ENCODE results near the gene C20orf173. TPM values are rescaled to one million over a fixed set of nuclear protein-coding genes. Genes with fewer than 3 reads are reported as not detected.

The C20orf173 gene
- total and polyA plus RNA-seq, 5 donors from 2014 or later, result not detected

DNA sequence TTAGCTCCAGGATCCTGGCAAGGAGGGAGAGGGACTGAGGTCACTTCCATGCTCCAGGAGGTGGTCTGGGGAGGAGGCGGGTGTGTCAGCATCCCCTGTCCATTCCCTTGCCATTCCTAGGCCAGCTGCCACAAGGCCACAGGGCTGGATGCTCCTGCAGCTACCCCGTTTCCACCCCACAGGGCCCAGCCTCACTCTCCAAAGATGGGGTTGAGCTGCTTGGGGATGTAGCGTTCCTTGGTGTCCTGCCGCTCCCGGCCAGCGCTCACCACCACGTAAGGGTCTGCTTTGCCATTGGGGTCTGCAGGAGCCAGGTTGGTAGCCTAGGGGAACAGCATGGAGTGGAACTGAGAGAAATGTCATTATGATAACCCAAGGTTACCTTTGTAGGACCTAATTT lies 35.5 kb upstream of the C20orf173 start:
- no peaks in the 10 kb centered on the region for H3K27me3 ChIP-seq (ENCODE audit: control insufficient read depth, insufficient read depth, low read length)
- H3K27ac ChIP-seq (ENCODE audit: insufficient read depth, low read length, poor library complexity, severe bottlenecking), result no peak overlapping the region
- Mint-ChIP-seq H3K36me3 (no peaks in the 10 kb centered on the region), H3K27ac (no peak overlapping the region), H3K9me3 (no peaks in the 10 kb centered on the region), H3K27me3 (peaks cover 9% of the 10 kb centered on the region), H3K4me1 (no peaks in the 10 kb centered on the region), H3K4me3 (no peak overlapping the region)
- H3K9me3 ChIP-seq (ENCODE audit: control insufficient read depth in 2 of 2, low read length in 2 of 2), result no peaks in the 10 kb centered on the region
- DNase-seq, result no peak
- no peaks in the 10 kb centered on the region for H3K4me1 ChIP-seq (ENCODE audit: control insufficient read depth, insufficient read depth, low read length, poor library complexity, severe bottlenecking)
- H3K4me3 ChIP-seq (ENCODE audit: low read depth, low read length), result no peak overlapping the region
- ATAC-seq (ENCODE audit: low read depth in 2 of 2), result no peak
- H3K36me3 ChIP-seq (ENCODE audit: control insufficient read depth, insufficient read depth, low read length), result no peaks in the 10 kb centered on the region

DNA sequence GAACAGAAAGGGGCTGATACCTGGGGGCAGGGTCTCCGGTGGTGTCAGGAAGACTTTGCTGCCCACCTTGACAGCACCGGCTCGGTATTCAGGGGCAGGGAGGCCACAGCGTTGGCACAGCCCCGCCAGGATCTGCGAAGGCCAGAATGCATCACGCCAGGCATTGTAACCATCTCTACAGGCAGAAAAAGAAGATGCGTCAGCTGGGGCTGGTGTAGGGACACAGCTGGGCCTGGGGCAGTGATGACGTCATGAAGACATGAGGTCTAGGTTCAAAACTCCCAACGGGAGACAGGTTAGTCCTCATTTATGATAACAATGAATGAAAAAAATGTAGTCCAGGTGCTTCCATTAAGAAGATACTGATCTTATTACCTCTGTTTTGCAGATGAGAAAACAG lies 34.4 kb upstream of the C20orf173 start:
- H3K27ac Mint-ChIP-seq, result no peak overlapping the region
- ATAC-seq (ENCODE audit: low read depth in 2 of 2) (no peak), DNase-seq (no peak)
- H3K9me3 ChIP-seq (ENCODE audit: control insufficient read depth in 2 of 2, low read length in 2 of 2), result no peaks in the 10 kb centered on the region
- no peaks in the 10 kb centered on the region for H3K27me3 ChIP-seq (ENCODE audit: control insufficient read depth, insufficient read depth, low read length)
- no peaks in the 10 kb centered on the region for H3K4me1 Mint-ChIP-seq
- no peak overlapping the region for H3K4me3 Mint-ChIP-seq
- no peaks in the 10 kb centered on the region for H3K9me3 Mint-ChIP-seq
- H3K36me3 ChIP-seq (ENCODE audit: control insufficient read depth, insufficient read depth, low read length), result no peaks in the 10 kb centered on the region
- peaks cover 9% of the 10 kb centered on the region for H3K27me3 Mint-ChIP-seq
- no peak overlapping the region for H3K27ac ChIP-seq (ENCODE audit: insufficient read depth, low read length, poor library complexity, severe bottlenecking)
- H3K4me1 ChIP-seq (ENCODE audit: control insufficient read depth, insufficient read depth, low read length, poor library complexity, severe bottlenecking), result no peaks in the 10 kb centered on the region
- no peak overlapping the region for H3K4me3 ChIP-seq (ENCODE audit: low read depth, low read length)
- no peaks in the 10 kb centered on the region for H3K36me3 Mint-ChIP-seq

DNA sequence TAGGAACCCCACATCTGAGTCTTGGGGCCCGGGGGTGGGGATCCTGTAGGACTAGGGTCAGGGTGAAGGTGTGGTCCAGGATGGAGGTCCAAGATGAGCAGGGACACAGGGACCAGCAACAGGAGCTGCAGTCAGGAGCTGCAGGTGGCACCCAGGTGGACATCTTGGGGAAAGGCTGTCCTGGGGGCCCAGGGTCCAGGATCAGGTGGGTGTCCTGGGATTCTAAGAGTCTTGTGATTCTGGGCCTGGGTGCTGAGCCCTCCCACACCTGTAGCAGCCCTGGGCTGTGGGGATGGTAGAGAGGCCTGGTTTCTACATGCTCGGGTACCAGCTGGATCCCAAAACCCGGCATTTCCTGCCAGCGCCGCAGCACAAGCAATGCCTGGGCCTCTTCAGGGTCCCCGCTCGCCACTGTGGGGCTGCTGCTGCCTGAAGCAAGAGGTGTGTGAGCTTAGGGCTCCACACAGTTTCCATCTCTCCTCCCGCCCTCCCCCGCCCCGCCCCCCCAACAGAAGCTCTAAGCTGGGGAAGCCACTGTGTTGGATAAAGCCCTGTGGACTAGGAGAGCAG lies 33.2 kb upstream of the C20orf173 start:
- no peaks in the 10 kb centered on the region for H3K9me3 ChIP-seq (ENCODE audit: control insufficient read depth in 2 of 2, low read length in 2 of 2)
- DNase-seq (no peak), ATAC-seq (ENCODE audit: low read depth in 2 of 2) (no peak)
- no peak overlapping the region for H3K4me3 Mint-ChIP-seq
- no peaks in the 10 kb centered on the region for H3K4me1 ChIP-seq (ENCODE audit: control insufficient read depth, insufficient read depth, low read length, poor library complexity, severe bottlenecking)
- H3K27me3 Mint-ChIP-seq, result peaks cover 8% of the 10 kb centered on the region
- no peaks in the 10 kb centered on the region for H3K36me3 ChIP-seq (ENCODE audit: control insufficient read depth, insufficient read depth, low read length)
- no peaks in the 10 kb centered on the region for H3K4me1 Mint-ChIP-seq
- no peaks in the 10 kb centered on the region for H3K9me3 Mint-ChIP-seq
- no peak overlapping the region for H3K27ac ChIP-seq (ENCODE audit: insufficient read depth, low read length, poor library complexity, severe bottlenecking)
- no peak overlapping the region for H3K4me3 ChIP-seq (ENCODE audit: low read depth, low read length)
- no peaks in the 10 kb centered on the region for H3K27me3 ChIP-seq (ENCODE audit: control insufficient read depth, insufficient read depth, low read length)
- H3K27ac Mint-ChIP-seq, result no peak overlapping the region
- H3K36me3 Mint-ChIP-seq, result peaks cover 8% of the 10 kb centered on the region

DNA sequence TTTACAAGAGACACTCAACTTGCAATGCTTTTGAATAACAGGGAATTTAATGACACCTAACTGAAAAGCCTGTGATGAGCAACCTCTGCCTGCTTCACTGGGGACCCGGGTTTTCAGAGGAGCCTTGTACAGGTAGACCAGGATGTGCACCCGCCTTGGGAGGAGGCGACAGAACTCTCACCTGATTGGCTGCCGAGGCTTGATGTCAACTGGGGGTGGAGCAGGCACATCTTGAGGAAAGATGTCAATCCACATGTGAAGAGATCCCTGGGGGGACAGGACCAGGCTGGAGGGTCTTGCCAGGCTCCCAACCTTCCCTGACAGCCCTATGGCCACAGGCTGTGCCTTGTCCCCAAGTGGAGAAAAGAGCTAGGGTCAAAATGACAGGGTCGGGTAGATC lies 32.2 kb upstream of the C20orf173 start:
- no peak overlapping the region for H3K4me3 ChIP-seq (ENCODE audit: low read depth, low read length)
- DNase-seq (no peak), ATAC-seq (ENCODE audit: low read depth in 2 of 2) (no peak)
- peak overlapping the region in 1 of 3 donors; percentile 51 for H3K27ac Mint-ChIP-seq
- H3K4me3 Mint-ChIP-seq, result no peak overlapping the region
- no peaks in the 10 kb centered on the region for H3K9me3 ChIP-seq (ENCODE audit: control insufficient read depth in 2 of 2, low read length in 2 of 2)
- no peaks in the 10 kb centered on the region for H3K4me1 ChIP-seq (ENCODE audit: control insufficient read depth, insufficient read depth, low read length, poor library complexity, severe bottlenecking)
- H3K36me3 Mint-ChIP-seq, result peaks cover 13% of the 10 kb centered on the region
- no peaks in the 10 kb centered on the region for H3K9me3 Mint-ChIP-seq
- H3K27me3 Mint-ChIP-seq, result peaks cover 5% of the 10 kb centered on the region
- no peak overlapping the region for H3K27ac ChIP-seq (ENCODE audit: insufficient read depth, low read length, poor library complexity, severe bottlenecking)
- H3K4me1 Mint-ChIP-seq, result no peaks in the 10 kb centered on the region
- no peaks in the 10 kb centered on the region for H3K27me3 ChIP-seq (ENCODE audit: control insufficient read depth, insufficient read depth, low read length)
- H3K36me3 ChIP-seq (ENCODE audit: control insufficient read depth, insufficient read depth, low read length), result peaks cover 5% of the 10 kb centered on the region

DNA sequence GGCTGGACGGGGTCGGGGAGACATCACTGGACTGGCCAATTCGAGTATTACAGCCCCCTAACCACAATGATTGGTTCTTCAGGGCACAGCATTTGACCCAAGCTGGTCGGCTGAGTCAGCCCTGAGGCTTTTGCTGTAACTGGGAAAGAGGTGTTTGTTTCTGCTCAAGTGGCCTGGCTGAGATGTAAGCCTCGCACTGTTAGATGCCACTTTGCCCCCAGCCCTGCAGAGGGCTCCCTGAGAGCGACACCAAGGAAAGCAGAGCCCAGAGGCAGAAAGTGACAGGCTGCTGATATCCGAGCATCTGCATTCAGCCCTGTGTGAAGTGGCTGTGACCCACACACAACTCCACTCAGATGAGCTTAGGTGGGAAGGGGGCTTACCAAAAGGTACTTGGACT lies 31.8 kb upstream of the C20orf173 start:
- peaks cover 9% of the 10 kb centered on the region for H3K36me3 ChIP-seq (ENCODE audit: control insufficient read depth, insufficient read depth, low read length)
- H3K27me3 Mint-ChIP-seq, result peaks cover 5% of the 10 kb centered on the region
- H3K4me3 Mint-ChIP-seq, result no peak overlapping the region
- DNase-seq, result peak in 1 of 3 donors; percentile 10
- H3K27ac ChIP-seq (ENCODE audit: insufficient read depth, low read length, poor library complexity, severe bottlenecking), result no peak overlapping the region
- no peaks in the 10 kb centered on the region for H3K4me1 ChIP-seq (ENCODE audit: control insufficient read depth, insufficient read depth, low read length, poor library complexity, severe bottlenecking)
- H3K27ac Mint-ChIP-seq, result no peak overlapping the region
- peaks cover 17% of the 10 kb centered on the region for H3K36me3 Mint-ChIP-seq
- no peak overlapping the region for H3K4me3 ChIP-seq (ENCODE audit: low read depth, low read length)
- no peak for ATAC-seq (ENCODE audit: low read depth in 2 of 2)
- no peaks in the 10 kb centered on the region for H3K9me3 ChIP-seq (ENCODE audit: control insufficient read depth in 2 of 2, low read length in 2 of 2)
- no peaks in the 10 kb centered on the region for H3K27me3 ChIP-seq (ENCODE audit: control insufficient read depth, insufficient read depth, low read length)
- H3K4me1 Mint-ChIP-seq, result no peaks in the 10 kb centered on the region
- no peaks in the 10 kb centered on the region for H3K9me3 Mint-ChIP-seq

DNA sequence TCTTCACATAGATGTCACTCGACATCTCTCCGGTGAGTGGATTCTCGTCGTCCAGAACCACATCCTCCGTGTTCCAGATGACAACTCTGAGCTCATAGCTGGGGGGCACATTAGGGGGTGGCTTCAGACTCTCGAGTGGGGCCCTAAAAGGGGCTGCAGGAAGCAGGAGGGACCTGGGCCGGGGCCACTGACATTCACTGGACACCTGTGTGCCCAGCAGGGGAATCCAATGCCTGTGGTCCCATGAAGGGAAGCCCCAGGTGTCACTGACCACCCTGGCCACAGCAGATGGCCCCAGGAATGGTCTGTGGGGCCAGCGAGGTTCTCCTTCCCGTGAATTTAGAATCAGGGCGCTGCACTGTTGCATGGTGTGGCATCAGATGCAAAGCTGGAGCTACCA lies 31.1 kb upstream of the C20orf173 start:
- Mint-ChIP-seq H3K9me3 (no peaks in the 10 kb centered on the region), H3K4me1 (no peaks in the 10 kb centered on the region), H3K36me3 (peaks cover 23% of the 10 kb centered on the region), H3K4me3 (no peak overlapping the region), H3K27me3 (peaks cover 5% of the 10 kb centered on the region), H3K27ac (no peak overlapping the region)
- Histone ChIP-seq H3K4me3 (ENCODE audit: low read depth, low read length) (no peak overlapping the region), H3K4me1 (ENCODE audit: control insufficient read depth, insufficient read depth, low read length, poor library complexity, severe bottlenecking) (no peaks in the 10 kb centered on the region), H3K27ac (ENCODE audit: insufficient read depth, low read length, poor library complexity, severe bottlenecking) (no peak overlapping the region), H3K27me3 (ENCODE audit: control insufficient read depth, insufficient read depth, low read length) (no peaks in the 10 kb centered on the region), H3K9me3 (ENCODE audit: control insufficient read depth in 2 of 2, low read length in 2 of 2) (no peaks in the 10 kb centered on the region), H3K36me3 (ENCODE audit: control insufficient read depth, insufficient read depth, low read length) (peaks cover 15% of the 10 kb centered on the region)
- ATAC-seq (ENCODE audit: low read depth in 2 of 2) (no peak), DNase-seq (no peak)

DNA sequence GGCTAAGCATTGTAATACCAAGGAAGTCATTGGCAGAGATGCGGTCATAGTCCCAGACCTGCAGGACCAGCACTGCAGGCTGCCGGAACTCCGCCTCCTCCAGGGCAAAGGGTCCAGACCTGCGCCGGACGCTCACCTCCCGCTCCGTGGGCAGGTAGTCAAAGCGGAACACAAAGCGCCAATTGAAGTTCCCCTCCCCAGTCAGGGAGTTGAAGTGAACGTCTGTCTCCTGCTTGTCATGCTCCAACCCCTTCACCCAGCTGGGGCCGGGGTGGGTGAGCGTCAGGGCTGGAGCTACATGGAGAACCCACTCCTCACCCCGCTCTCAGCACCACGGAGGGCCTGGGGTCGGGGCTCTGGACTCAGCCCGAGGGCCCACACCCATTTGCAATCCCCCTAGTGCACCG lies 30.7 kb upstream of the C20orf173 start:
- Mint-ChIP-seq H3K4me3 (no peak overlapping the region), H3K9me3 (no peaks in the 10 kb centered on the region), H3K27me3 (peaks cover 3% of the 10 kb centered on the region), H3K27ac (no peak overlapping the region), H3K36me3 (peaks cover 26% of the 10 kb centered on the region), H3K4me1 (no peaks in the 10 kb centered on the region)
- ATAC-seq (ENCODE audit: low read depth in 2 of 2) (no peak), DNase-seq (no peak)
- Histone ChIP-seq H3K27me3 (ENCODE audit: control insufficient read depth, insufficient read depth, low read length) (no peaks in the 10 kb centered on the region), H3K4me3 (ENCODE audit: low read depth, low read length) (no peak overlapping the region), H3K27ac (ENCODE audit: insufficient read depth, low read length, poor library complexity, severe bottlenecking) (no peak overlapping the region), H3K9me3 (ENCODE audit: control insufficient read depth in 2 of 2, low read length in 2 of 2) (no peaks in the 10 kb centered on the region), H3K4me1 (ENCODE audit: control insufficient read depth, insufficient read depth, low read length, poor library complexity, severe bottlenecking) (no peaks in the 10 kb centered on the region), H3K36me3 (ENCODE audit: control insufficient read depth, insufficient read depth, low read length) (peaks cover 19% of the 10 kb centered on the region)

DNA sequence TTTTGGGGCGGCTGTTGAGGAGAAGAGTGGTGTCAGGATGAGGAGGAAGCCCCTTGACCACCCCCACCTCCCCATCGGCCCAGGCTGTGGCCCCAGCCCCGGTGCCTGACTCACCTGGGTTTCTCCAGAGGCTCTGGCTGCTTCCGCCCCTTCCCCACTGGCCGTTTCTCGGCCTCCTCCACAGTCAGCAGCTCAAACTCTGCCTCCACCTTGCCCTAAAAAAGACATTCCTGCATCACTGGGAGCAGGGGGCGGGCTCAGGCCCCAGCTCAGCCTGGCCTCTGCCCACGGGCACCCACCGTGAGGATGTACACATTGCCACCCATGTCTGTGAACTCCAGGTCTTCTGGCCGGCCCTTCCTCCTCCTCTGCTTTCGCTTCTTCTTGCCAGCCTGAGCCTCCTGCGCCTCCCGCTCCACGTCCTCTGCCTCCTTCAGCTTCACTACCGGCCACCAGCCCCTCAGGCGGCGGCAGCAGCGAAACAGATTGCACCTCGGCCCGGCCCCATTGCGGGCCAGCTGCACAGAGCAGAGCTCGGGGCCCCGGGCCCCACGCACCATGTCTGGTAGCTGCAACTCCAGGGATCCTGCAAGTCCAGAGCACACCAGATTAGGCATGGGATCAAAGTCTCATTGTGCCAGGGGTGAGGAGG lies 29.7 kb upstream of the C20orf173 start:
- H3K27ac Mint-ChIP-seq, result peak overlapping the region in 2 of 3 donors; percentile 62 to 86
- H3K9me3 Mint-ChIP-seq, result no peaks in the 10 kb centered on the region
- no peak overlapping the region for H3K4me3 Mint-ChIP-seq
- no peak overlapping the region for H3K4me3 ChIP-seq (ENCODE audit: low read depth, low read length)
- peaks cover 35% of the 10 kb centered on the region for H3K36me3 Mint-ChIP-seq
- ATAC-seq (ENCODE audit: low read depth in 2 of 2) (no peak), DNase-seq (no peak)
- peaks cover 27% of the 10 kb centered on the region for H3K36me3 ChIP-seq (ENCODE audit: control insufficient read depth, insufficient read depth, low read length)
- H3K9me3 ChIP-seq (ENCODE audit: control insufficient read depth in 2 of 2, low read length in 2 of 2), result no peaks in the 10 kb centered on the region
- no peak overlapping the region for H3K27ac ChIP-seq (ENCODE audit: insufficient read depth, low read length, poor library complexity, severe bottlenecking)
- H3K27me3 Mint-ChIP-seq, result no peaks in the 10 kb centered on the region
- H3K4me1 Mint-ChIP-seq, result no peaks in the 10 kb centered on the region
- no peaks in the 10 kb centered on the region for H3K27me3 ChIP-seq (ENCODE audit: control insufficient read depth, insufficient read depth, low read length)
- no peaks in the 10 kb centered on the region for H3K4me1 ChIP-seq (ENCODE audit: control insufficient read depth, insufficient read depth, low read length, poor library complexity, severe bottlenecking)

Measured in CD4-positive, CD25-positive, alpha-beta regulatory T cell (primary cell).